HepG2 (cell line): Measurements from ENCODE around the gene RPL18. TPM values are rescaled to one million over a fixed set of nuclear protein-coding genes. Genes with fewer than 3 reads are reported as not detected.
A peak's percentile ranks its signal among the peaks of the same experiment; 100 is the strongest.

Experiments
- ATAD3A ChIP-seq: sonication (generic); formaldehyde crosslinking; IDR thresholded peaks from 2 replicates; pipeline ENCODE4 v1.4.0; 2020; ENCODE audit warnings: missing genetic modification reagents
- ATF1 ChIP-seq: IDR thresholded peaks from 2 replicates; pipeline ENCODE4 v1.6.1; 2016; ENCODE audit warnings: mild to moderate bottlenecking, control low read depth
- ELK4 ChIP-seq: sonication (generic); formaldehyde crosslinking; IDR thresholded peaks from 2 replicates; pipeline ENCODE4 v1.9.0; 2021; ENCODE audit warnings: missing genetic modification reagents, borderline replicate concordance
- ERF ChIP-seq: IDR thresholded peaks from 2 replicates; pipeline ENCODE4 v1.6.1; 2018; ENCODE audit warnings: missing biosample characterization, missing genetic modification reagents
- FOXK1 ChIP-seq: sonication (generic); formaldehyde crosslinking; IDR thresholded peaks from 2 replicates; pipeline ENCODE4 v1.4.0; 2020; ENCODE audit warnings: low read depth, missing genetic modification reagents, borderline replicate concordance
- JUND ChIP-seq: sonication (generic); formaldehyde crosslinking; IDR thresholded peaks from 2 replicates; pipeline ENCODE4 v1.8.0; 2022; ENCODE audit warnings: mild to moderate bottlenecking, missing genetic modification reagents
- PLSCR1 ChIP-seq: sonication (generic); formaldehyde crosslinking; IDR thresholded peaks from 2 replicates; pipeline ENCODE4 v1.5.0; 2020; ENCODE audit warnings: missing genetic modification reagents, mild to moderate bottlenecking, borderline replicate concordance
- SOX13 ChIP-seq, 3 experiments: fragments of 450-650 bp in 1 of 3; sonication (generic) in 1 of 3; formaldehyde crosslinking in 1 of 3; IDR thresholded peaks in 2 of 3; conservative IDR thresholded peaks in 1 of 3; 2 replicates each; pipeline versions ENCODE4 v1.5.0 to v1.6.1; 2016 to 2020; ENCODE audit warnings: antibody characterized with exemption in 1 of 3, mild to moderate bottlenecking in 1 of 3, missing compliant biosample characterization in 1 of 3, missing genetic modification reagents in 1 of 3, moderate library complexity in 1 of 3
- SP140L ChIP-seq: sonication (generic); formaldehyde crosslinking; IDR thresholded peaks from 2 replicates; pipeline ENCODE4 v1.4.0; 2020; ENCODE audit warnings: missing genetic modification reagents, borderline replicate concordance
- SRSF9 ChIP-seq: fragments of 200-400 bp; formaldehyde crosslinking; IDR thresholded peaks from 2 replicates; pipeline ENCODE4 v1.6.1; 2018; ENCODE audit warnings: borderline replicate concordance, mild to moderate bottlenecking, low read depth, low read length; ENCODE audit not compliant: insufficient read depth, poor library complexity, severe bottlenecking
- TRIM24 ChIP-seq: sonication (generic); formaldehyde crosslinking; IDR thresholded peaks from 2 replicates; pipeline ENCODE4 v1.8.0; 2022; ENCODE audit warnings: mild to moderate bottlenecking, missing genetic modification reagents
- ZFP37 ChIP-seq: sonication (generic); formaldehyde crosslinking; IDR thresholded peaks from 2 replicates; pipeline ENCODE4 v1.4.0; 2020; ENCODE audit warnings: missing genetic modification reagents, borderline replicate concordance
- ZHX1 ChIP-seq: sonication (generic); formaldehyde crosslinking; IDR thresholded peaks from 2 replicates; pipeline ENCODE4 v1.8.1; 2022; ENCODE audit warnings: low read depth, mild to moderate bottlenecking, missing genetic modification reagents
- ZNF10 ChIP-seq: sonication (generic); formaldehyde crosslinking; IDR thresholded peaks from 2 replicates; pipeline ENCODE4 v1.4.0; 2020; ENCODE audit warnings: mild to moderate bottlenecking, low read depth, missing genetic modification reagents, borderline replicate concordance
- ZNF20 ChIP-seq: sonication (generic); formaldehyde crosslinking; IDR thresholded peaks from 2 replicates; pipeline ENCODE4 v1.4.0; 2020; ENCODE audit warnings: mild to moderate bottlenecking, moderate library complexity, missing genetic modification reagents
- ZNF24 ChIP-seq: fragments of 450-650 bp; IDR thresholded peaks from 2 replicates; pipeline ENCODE4 v1.6.1; 2017; ENCODE audit warnings: antibody characterized with exemption, mild to moderate bottlenecking
- ZNF251 ChIP-seq: sonication (generic); formaldehyde crosslinking; IDR thresholded peaks from 2 replicates; pipeline ENCODE4 v1.9.0; 2021; ENCODE audit warnings: mild to moderate bottlenecking, missing genetic modification reagents
- ZNF414 ChIP-seq: sonication (generic); formaldehyde crosslinking; IDR thresholded peaks from 2 replicates; pipeline ENCODE4 v1.5.0; 2020; ENCODE audit warnings: missing genetic modification reagents
- ZNF501 ChIP-seq: sonication (generic); formaldehyde crosslinking; IDR thresholded peaks from 2 replicates; pipeline ENCODE4 v1.5.1; 2020; ENCODE audit warnings: mild to moderate bottlenecking, moderate library complexity, missing genetic modification reagents
- ZNF510 ChIP-seq: sonication (generic); formaldehyde crosslinking; IDR thresholded peaks from 2 replicates; pipeline ENCODE4 v1.4.0; 2020; ENCODE audit warnings: low read depth, mild to moderate bottlenecking, missing genetic modification reagents
- ZNF674 ChIP-seq: sonication (generic); formaldehyde crosslinking; IDR thresholded peaks from 2 replicates; pipeline ENCODE4 v1.5.0; 2020; ENCODE audit warnings: low read depth, mild to moderate bottlenecking, missing genetic modification reagents
- ZNF740 ChIP-seq: sonication (generic); formaldehyde crosslinking; IDR thresholded peaks from 2 replicates; pipeline ENCODE4 v1.4.0; 2020; ENCODE audit warnings: missing genetic modification reagents
- ZSCAN12 ChIP-seq: sonication (generic); formaldehyde crosslinking; IDR thresholded peaks from 2 replicates; pipeline ENCODE4 v1.9.0; 2021; ENCODE audit warnings: mild to moderate bottlenecking, missing genetic modification reagents
- polyA plus RNA-seq, 8 experiments: library from polyadenylated mRNA; depleted of rRNA in 3 of 8; stranded (reverse) in 7 of 8; unstranded in 1 of 8; fragments of >200 nt; fragmentation: Illumina TruSeq in 4 of 8; extraction: Trizol in 4 of 8; gene quantifications; 2 replicates each; pipeline versions ENCODE4 v1.2.1 to v1.2.3, GENCODE V29; 2011 to 2016; ENCODE audit warnings: low read depth in 4 of 8, missing spikeins in 1 of 8, mixed read lengths in 1 of 8; ENCODE audit not compliant: insufficient read depth in 1 of 8
- total RNA-seq, 5 experiments: library from RNA; depleted of rRNA; stranded (reverse); fragments of >200 nt; fragmentation: Illumina TruSeq; extraction: Trizol; gene quantifications; 2 replicates each; pipeline ENCODE4 v1.2.3, GENCODE V29; 2016; ENCODE audit warnings: low read depth in 1 of 5

The RPL18 gene
- total and polyA plus RNA-seq, 2 of the 13 experiments (the other 11 are each of a cell fraction or from before 2014, with no cell fraction given): 1,485 to 1,639 TPM

GRCh38 chr19:48618916-48619691, at the start of gene RPL18, which contains the start of gene SPHK2 (continued):
- TF ChIP-seq ERF (CRISPR knock-in tag) (peak; percentile 97), ZNF10 (no peak), ZNF740 (CRISPR knock-in tag) (no peak), ATAD3A (no peak), ZNF501 (CRISPR knock-in tag) (peak; percentile 95), ZNF510 (CRISPR knock-in tag) (peak; percentile 24; the same call in 1 of the 2 replicates), SP140L (no peak), ZNF674 (no peak), PLSCR1 (CRISPR knock-in tag) (no peak), ZSCAN12 (CRISPR knock-in tag) (no peak), ZHX1 (peak; percentile 93; the same call in 1 of the 2 replicates), ZNF414 (CRISPR knock-in tag) (peak; percentile 95), ZNF251 (no peak), ELK4 (CRISPR knock-in tag) (no peak; the same call in 1 of the 2 replicates), FOXK1 (CRISPR knock-in tag) (peak; percentile 99), ZFP37 (no peak; the same call in 1 of the 2 replicates), JUND (CRISPR knock-in tag) (peak; percentile 83; the same call in 1 of the 2 replicates), ZNF24 (peak; percentile 25; the same call in 1 of the 2 replicates), TRIM24 (CRISPR knock-in tag) (no peak), ZNF20 (CRISPR knock-in tag) (no peak), ATF1 (CRISPR knock-in tag) (peak; percentile 100), SOX13 (IDR thresholded peaks at IDR 0.05) (no peak), SOX13 (CRISPR knock-in tag; conservative IDR thresholded peaks at IDR 0.05 in 1 of 2, IDR thresholded peaks at IDR 0.05 in 1 of 2) (peak in 1 of 2 experiments; percentile 46; a peak in 1 of 4 replicates), SRSF9 (no peak)
